HUES48 (cell line): Measurements from ENCODE around the gene RCCD1.

Experiments
- H3K27ac ChIP-seq: one replicate; pipeline ENCODE4 v1.7.0; 2013; ENCODE audit warnings: low read depth, low read length, inconsistent platforms
- H3K27me3 ChIP-seq: 2 replicates; pipeline ENCODE4 v1.6.1; 2013; ENCODE audit warnings: mild to moderate bottlenecking, low read length; ENCODE audit not compliant: control insufficient read depth, insufficient read depth
- H3K36me3 ChIP-seq: 2 replicates; pipeline ENCODE4 v1.6.1; 2013; ENCODE audit warnings: low read length; ENCODE audit not compliant: control insufficient read depth, insufficient read depth
- H3K4me1 ChIP-seq: 2 replicates; pipeline ENCODE4 v1.6.1; 2013; ENCODE audit warnings: mild to moderate bottlenecking, low read length; ENCODE audit not compliant: control insufficient read depth, insufficient read depth
- H3K4me3 ChIP-seq: 2 replicates; pipeline ENCODE4 v1.5.1; 2013; ENCODE audit warnings: mild to moderate bottlenecking, low read depth, low read length
- H3K9ac ChIP-seq: 2 replicates; pipeline ENCODE4 v1.6.1; 2013; ENCODE audit warnings: mild to moderate bottlenecking, low read depth, low read length, moderate library complexity
- H3K9me3 ChIP-seq: 2 replicates; pipeline ENCODE4 v1.6.1; 2013; ENCODE audit warnings: low read length; ENCODE audit not compliant: control insufficient read depth, insufficient read depth

RCCD1 gene

DNA sequence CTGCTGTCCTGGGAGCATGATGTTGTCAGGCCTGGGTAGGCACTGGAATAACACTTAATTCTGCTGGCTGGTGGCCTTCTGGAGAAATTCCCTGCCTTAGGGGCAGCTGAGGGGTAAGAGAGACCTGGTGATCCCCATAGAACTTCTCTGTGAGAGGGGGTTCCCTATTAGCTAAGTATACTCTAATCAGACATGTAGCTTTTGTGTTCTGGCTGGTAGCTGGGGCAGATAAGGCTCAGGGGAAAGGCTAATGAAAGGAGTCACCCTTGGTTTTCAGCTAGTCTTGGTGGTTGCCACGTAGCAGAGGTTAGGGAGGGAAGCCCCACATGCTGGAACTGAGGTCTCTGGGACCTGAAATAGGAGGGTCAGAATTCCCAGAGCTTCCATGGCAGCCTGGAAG, 21.4 kb upstream of the RCCD1 start:
- Histone ChIP-seq H3K36me3 (peaks cover 15% of the 10 kb centered on the region), H3K9ac (no peak overlapping the region), H3K27ac (no peak overlapping the region), H3K4me1 (peaks cover 24% of the 10 kb centered on the region), H3K9me3 (no peaks in the 10 kb centered on the region), H3K4me3 (no peak overlapping the region), H3K27me3 (peaks cover 9% of the 10 kb centered on the region; the same call in 1 of the 2 replicates)

DNA sequence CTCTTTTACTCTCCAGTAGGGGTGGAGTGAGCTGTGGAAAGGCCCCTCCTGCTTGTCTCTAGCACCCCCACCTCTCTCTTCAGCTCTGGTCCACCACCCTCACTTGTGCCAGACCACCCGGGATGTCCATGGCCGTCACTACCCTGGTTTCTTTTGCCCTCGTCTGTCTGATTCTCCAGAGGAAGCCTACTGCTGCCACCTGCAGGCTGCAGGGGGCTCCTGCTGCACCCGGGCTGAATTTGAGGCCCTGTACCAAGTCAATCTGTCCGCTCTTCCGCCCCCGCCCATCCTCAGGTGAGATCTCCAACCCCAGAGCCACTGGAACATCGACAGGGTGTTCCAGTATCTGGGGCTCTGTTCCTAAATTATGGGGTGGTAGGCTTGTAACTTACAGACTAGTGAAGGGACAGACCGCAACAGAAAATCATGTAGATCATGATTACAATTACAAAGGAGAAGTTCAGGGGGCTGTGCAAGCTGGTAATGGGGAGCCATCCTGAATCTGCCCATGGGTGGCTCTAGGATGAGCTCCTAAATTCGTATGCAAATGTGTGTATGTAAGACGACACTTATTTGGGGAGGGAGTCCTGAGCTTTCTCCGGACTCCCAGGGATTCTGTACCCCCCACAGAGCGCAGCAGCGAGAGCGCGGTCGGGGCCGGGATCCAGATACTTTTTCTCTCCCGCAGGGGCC, 20.3 kb upstream of the RCCD1 start:
- Histone ChIP-seq H3K4me3 (peak overlapping the region; percentile 73), H3K9me3 (no peaks in the 10 kb centered on the region), H3K36me3 (peaks cover 21% of the 10 kb centered on the region), H3K27ac (no peak overlapping the region), H3K9ac (no peak overlapping the region), H3K27me3 (peaks cover 9% of the 10 kb centered on the region; the same call in 1 of the 2 replicates), H3K4me1 (peaks cover 24% of the 10 kb centered on the region)

DNA sequence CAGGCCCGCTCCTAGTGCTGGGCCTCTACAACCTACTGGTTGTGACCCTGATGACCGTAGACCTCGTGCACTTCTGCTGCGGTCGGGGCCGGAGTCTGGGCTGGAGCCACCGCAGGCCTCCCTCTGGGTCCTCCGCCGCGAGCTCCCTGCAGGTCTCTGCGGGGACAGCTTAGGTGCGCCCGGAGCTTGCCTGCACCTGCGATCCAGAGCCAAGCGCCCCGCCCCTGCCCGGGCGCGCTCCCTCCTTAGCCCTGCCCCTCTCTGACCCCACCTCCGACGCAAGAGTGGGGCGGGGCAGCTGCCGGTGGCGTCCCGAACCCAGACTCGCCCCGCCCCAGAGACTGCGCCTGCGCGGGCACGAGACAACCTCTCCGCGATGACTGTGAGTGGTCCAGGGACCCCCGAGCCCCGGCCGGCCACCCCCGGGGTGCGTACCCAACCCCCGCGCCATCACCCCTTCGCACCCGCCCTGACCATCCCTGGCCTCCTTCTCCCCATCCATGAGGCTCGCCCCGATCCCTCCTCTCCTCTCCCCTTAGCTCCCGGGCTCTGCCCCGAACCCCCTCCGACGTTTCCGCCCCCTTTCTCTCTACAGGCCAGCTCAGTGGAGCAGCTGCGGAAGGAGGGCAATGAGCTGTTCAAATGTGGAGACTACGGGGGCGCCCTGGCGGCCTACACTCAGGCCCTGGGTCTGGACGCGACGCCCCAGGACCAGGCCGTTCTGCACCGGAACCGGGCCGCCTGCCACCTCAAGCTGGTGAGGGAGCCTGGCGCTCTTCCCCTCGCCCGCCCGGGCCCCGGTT, 19.5 kb upstream of the RCCD1 start, which contains the start of gene UNC45A:
UNC45A (plus strand) TSS at position 337 of the 803 bp plus-strand sequence; CDS start at position 377, 40 bp downstream.
- peaks cover 29% of the 10 kb centered on the region for H3K36me3 ChIP-seq
- peaks cover 9% of the 10 kb centered on the region; the same call in 1 of the 2 replicates for H3K27me3 ChIP-seq
- H3K9me3 ChIP-seq, result no peaks in the 10 kb centered on the region
- H3K27ac ChIP-seq, result peak within 1 kb of the TSS; percentile 33
- peaks cover 24% of the 10 kb centered on the region for H3K4me1 ChIP-seq
- peak within 1 kb of the TSS; percentile 73 for H3K4me3 ChIP-seq
- no peak within 1 kb of the TSS for H3K9ac ChIP-seq

DNA sequence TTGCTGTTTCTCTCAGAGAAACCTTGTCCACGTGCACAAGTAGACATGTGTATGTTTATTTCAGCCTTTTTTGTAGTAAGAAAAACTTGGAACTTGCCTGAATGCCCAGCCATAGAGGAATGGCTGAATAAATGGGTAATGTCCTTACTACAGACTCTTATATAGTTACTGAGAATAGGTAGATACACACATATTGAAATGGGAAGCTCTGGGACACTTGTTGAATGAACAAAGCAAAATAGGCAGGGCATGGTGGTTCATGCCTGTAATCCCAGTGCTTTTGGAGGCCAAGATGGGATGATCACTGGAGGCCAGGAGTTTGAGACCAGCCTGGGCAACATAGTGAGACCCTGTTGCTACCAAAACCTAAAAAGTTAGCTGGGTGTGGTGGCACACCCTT, 17.9 kb upstream of the RCCD1 start:
- Histone ChIP-seq H3K27me3 (peaks cover 9% of the 10 kb centered on the region; the same call in 1 of the 2 replicates), H3K27ac (no peak overlapping the region), H3K9ac (no peak overlapping the region), H3K36me3 (peaks cover 43% of the 10 kb centered on the region), H3K4me3 (no peak overlapping the region), H3K4me1 (peaks cover 24% of the 10 kb centered on the region), H3K9me3 (no peaks in the 10 kb centered on the region)

DNA sequence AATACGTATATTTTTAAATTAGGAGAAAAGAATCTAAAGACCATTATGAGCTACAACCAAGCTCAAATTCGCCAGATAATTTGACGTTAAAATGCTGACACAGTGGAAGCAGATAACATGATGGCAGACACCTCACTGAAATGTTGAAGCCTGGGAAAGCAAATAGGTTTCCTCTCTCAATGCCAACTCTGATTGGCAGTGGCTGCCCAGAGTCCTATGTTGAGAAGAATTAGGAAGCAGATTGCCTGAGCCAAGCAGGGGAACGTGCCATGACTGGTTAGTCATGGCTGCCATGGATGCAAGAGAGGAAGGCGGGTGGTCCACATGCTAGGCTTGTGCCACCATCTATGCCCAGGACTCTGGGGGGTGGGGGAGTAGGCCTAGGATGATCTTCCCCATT, 16.4 kb upstream of the RCCD1 start:
- H3K4me3 ChIP-seq, result no peak overlapping the region
- no peaks in the 10 kb centered on the region for H3K9me3 ChIP-seq
- peaks cover 4% of the 10 kb centered on the region; the same call in 1 of the 2 replicates for H3K27me3 ChIP-seq
- no peak overlapping the region for H3K27ac ChIP-seq
- H3K36me3 ChIP-seq, result peaks cover 57% of the 10 kb centered on the region
- H3K4me1 ChIP-seq, result peaks cover 19% of the 10 kb centered on the region
- H3K9ac ChIP-seq, result no peak overlapping the region

DNA sequence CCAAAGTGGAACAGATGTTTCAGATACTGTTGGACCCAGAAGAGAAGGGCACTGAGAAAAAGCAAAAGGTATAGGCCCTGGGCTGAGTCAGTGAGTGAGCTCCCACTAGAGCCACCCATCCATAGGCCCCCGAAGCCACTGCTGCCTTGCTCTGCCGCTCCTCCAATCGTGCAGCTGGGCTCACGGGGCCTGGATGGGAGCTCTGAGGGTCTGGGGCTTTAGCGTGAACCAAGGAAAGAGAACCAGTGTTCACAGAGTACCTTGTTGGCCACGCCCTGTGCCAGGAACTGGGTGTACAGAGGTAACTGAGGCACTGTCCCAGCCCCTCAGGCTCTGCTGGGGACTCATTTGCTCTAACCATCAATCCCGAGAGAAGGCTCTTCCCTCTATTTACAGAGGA, 14.9 kb upstream of the RCCD1 start:
- no peak overlapping the region for H3K9ac ChIP-seq

DNA sequence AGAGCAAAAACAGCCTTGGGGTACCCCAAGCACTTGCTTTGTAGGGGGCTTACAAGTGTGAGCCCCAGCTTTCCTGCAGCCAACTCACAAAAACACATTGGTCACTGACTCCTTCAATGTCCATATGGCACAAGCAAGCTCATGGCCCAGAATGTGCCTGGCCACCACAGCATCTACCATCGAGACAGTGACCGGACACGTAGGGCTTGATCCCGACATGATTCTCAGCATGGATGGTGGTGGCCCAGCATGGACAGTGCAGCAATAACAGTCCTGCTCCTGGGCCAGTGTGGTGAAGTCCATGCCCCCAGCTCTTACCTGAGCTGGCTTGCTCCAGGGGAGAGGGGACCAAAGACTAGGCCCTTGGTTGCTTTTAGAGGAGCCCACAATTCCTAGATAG, 13.6 kb upstream of the RCCD1 start:
- peaks cover 77% of the 10 kb centered on the region for H3K36me3 ChIP-seq
- no peaks in the 10 kb centered on the region for H3K27me3 ChIP-seq
- H3K9ac ChIP-seq, result no peak overlapping the region

More for the DNA sequence above, 14.9 kb upstream of the RCCD1 start:
- Histone ChIP-seq H3K4me3 (no peak overlapping the region), H3K9me3 (no peaks in the 10 kb centered on the region), H3K27me3 (no peaks in the 10 kb centered on the region), H3K4me1 (peaks cover 12% of the 10 kb centered on the region; the same call in 1 of the 2 replicates), H3K36me3 (peaks cover 72% of the 10 kb centered on the region), H3K27ac (no peak overlapping the region)

DNA sequence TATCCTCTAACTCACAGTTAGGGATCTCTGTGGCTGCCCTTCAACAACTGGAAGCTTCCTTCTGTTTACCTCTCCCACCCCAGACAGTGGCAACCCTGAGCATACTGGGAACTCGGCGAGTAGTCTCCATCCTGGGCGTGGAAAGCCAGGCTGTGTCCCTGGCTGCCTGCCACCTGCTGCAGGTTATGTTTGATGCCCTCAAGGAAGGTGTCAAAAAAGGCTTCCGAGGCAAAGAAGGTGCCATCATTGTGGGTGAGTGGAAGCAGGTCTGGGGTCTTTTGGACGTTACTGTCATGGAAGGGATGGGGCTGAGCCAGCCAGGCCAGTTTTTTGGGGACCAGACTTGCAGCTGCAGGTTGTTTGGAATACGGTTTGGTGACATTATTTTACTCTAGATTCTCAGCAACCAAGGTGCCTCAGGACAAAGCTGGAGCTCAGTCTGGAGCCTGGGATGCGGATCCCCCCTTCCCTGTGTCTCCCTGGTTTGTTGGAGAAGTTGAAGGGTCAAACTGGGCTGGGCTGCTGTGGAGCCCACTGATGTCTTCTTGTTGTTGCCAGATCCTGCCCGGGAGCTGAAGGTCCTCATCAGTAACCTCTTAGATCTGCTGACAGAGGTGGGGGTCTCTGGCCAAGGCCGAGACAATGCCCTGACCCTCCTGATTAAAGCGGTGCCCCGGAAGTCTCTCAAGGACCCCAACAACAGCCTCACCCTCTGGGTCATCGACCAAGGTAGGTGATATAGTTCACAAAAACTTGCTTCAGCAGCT, 12.1 kb upstream of the RCCD1 start:
- peaks cover 82% of the 10 kb centered on the region for H3K36me3 ChIP-seq
- no peak overlapping the region for H3K27ac ChIP-seq
- no peaks in the 10 kb centered on the region for H3K9me3 ChIP-seq
- H3K4me1 ChIP-seq, result no peaks in the 10 kb centered on the region
- no peak overlapping the region for H3K9ac ChIP-seq
- no peaks in the 10 kb centered on the region for H3K27me3 ChIP-seq
- H3K4me3 ChIP-seq, result no peak overlapping the region

More for the DNA sequence above, 13.6 kb upstream of the RCCD1 start:
- H3K4me3 ChIP-seq, result no peak overlapping the region
- H3K4me1 ChIP-seq, result peaks cover 8% of the 10 kb centered on the region; the same call in 1 of the 2 replicates
- no peak overlapping the region for H3K27ac ChIP-seq
- no peaks in the 10 kb centered on the region for H3K9me3 ChIP-seq

DNA sequence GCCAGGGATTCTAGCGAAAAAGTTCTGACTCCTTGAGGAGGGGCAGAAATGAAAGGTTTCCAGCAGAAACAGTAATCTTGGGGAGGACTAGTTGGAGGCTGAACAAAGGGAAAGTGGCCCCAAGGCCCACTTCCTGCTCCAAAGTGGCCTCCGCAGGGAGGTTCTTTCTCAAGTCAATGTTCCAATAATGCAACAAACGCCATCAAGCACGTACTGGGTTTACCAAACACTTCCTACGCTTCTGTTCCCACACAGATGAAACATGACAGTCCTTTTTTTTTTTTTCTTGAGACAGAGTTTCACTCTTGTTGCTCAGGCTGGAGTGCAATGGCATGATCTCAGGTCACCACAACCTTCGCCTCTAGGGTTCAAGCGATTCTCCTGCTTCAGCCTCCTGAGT, 9.6 kb upstream of the RCCD1 start:
- H3K36me3 ChIP-seq, result peaks cover 87% of the 10 kb centered on the region
- H3K9me3 ChIP-seq, result no peaks in the 10 kb centered on the region
- H3K27me3 ChIP-seq, result no peaks in the 10 kb centered on the region
- no peak overlapping the region for H3K4me3 ChIP-seq
- no peak overlapping the region for H3K27ac ChIP-seq
- H3K9ac ChIP-seq, result no peak overlapping the region
- no peaks in the 10 kb centered on the region for H3K4me1 ChIP-seq

DNA sequence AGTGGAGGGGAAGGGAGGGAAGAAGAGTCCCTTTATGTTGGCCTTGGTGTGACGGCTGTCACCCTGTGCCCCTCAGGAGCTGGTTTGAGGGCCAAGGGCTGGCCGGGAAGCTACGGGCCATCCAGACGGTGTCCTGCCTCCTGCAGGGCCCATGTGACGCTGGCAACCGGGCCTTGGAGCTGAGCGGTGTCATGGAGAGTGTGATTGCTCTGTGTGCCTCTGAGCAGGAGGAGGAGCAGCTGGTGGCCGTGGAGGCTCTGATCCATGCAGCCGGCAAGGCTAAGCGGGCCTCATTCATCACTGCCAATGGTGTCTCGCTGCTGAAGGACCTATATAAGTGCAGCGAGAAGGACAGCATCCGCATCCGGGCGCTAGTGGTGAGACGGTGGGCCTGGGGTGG, 8.1 kb upstream of the RCCD1 start:
- H3K27me3 ChIP-seq, result no peaks in the 10 kb centered on the region
- no peaks in the 10 kb centered on the region for H3K4me1 ChIP-seq
- H3K4me3 ChIP-seq, result no peak overlapping the region
- H3K27ac ChIP-seq, result no peak overlapping the region
- H3K36me3 ChIP-seq, result peaks cover 87% of the 10 kb centered on the region
- no peak overlapping the region for H3K9ac ChIP-seq
- no peaks in the 10 kb centered on the region for H3K9me3 ChIP-seq
